SKM-1 (cell line): ENCODE measurements around the gene TPSB2.

ENCODE experiments used
- DNase-seq: peaks from one replicate; lab custom pipeline; 2025; ENCODE audit not compliant: unreplicated experiment; lab: John Stamatoyannopoulos, UW

The TPSB2 gene

GRCh38 chr16:1220841-1221627 lies 8.9 kb downstream of the TPSB2 start:
- no peak for DNase-seq

GRCh38 chr16:1220098-1220728 lies 9.8 kb downstream of the TPSB2 start:
- DNase-seq = no peak

GRCh38 chr16:1218930-1219611 lies 10.9 kb downstream of the TPSB2 start:
- no peak for DNase-seq

GRCh38 chr16:1218061-1218929 lies 11.7 kb downstream of the TPSB2 start:
- DNase-seq = no peak

- no peak for DNase-seq
Measured at GRCh38 chr16:1217526-1217925, 12.5 kb downstream of the TPSB2 start.

GRCh38 chr16:1216681-1217400 lies 13.1 kb downstream of the TPSB2 start:
- DNase-seq = no peak

GRCh38 chr16:1216296-1216619 lies 13.7 kb downstream of the TPSB2 start:
- DNase-seq = no peak

- DNase-seq = no peak
Measured at GRCh38 chr16:1215574-1216295, 14.2 kb downstream of the TPSB2 start.

- DNase-seq = no peak
Measured at GRCh38 chr16:1214719-1215118, 15.3 kb downstream of the TPSB2 start.

GRCh38 chr16:1213796-1214372 lies 16.1 kb downstream of the TPSB2 start:
- no peak for DNase-seq

GRCh38 chr16:1213231-1213630 lies 16.8 kb downstream of the TPSB2 start:
- no peak for DNase-seq

GRCh38 chr16:1212616-1213194 lies 17.3 kb downstream of the TPSB2 start:
- no peak for DNase-seq

- DNase-seq = no peak
Measured at GRCh38 chr16:1211451-1212268, 18.3 kb downstream of the TPSB2 start.

GRCh38 chr16:1210461-1210860 lies 19.5 kb downstream of the TPSB2 start:
- DNase-seq = no peak

GRCh38 chr16:1209081-1209480 lies 20.9 kb downstream of the TPSB2 start:
- no peak for DNase-seq

- DNase-seq = no peak
Measured at GRCh38 chr16:1208239-1208830, 21.6 kb downstream of the TPSB2 start.

- DNase-seq = no peak
Measured at GRCh38 chr16:1206786-1207185, 23.2 kb downstream of the TPSB2 start.

GRCh38 chr16:1206326-1206725 lies 23.7 kb downstream of the TPSB2 start:
- no peak for DNase-seq
